IMR-90 (cell line): ENCODE measurements around the gene PRRC2B.

Source experiments
- CHD1 ChIP-seq: IDR thresholded peaks from 2 replicates; pipeline ENCODE4 v1.6.1; 2012; ENCODE audit warnings: low read depth, low read length, improper control_type of control experiment
- MAZ ChIP-seq: IDR thresholded peaks from 2 replicates; pipeline ENCODE4 v1.6.1; 2012; ENCODE audit warnings: low read depth, mild to moderate bottlenecking, low read length, improper control_type of control experiment, moderate library complexity, borderline replicate concordance
- POLR2A ChIP-seq: IDR thresholded peaks from 2 replicates; pipeline ENCODE4 v1.6.1; 2012; ENCODE audit warnings: mild to moderate bottlenecking, low read depth, low read length
- TF ChIP-seq, protein P1 (sequence below): conservative IDR thresholded peaks from 2 replicates; pipeline ENCODE4 v1.5.1; 2012; ENCODE audit warnings: mild to moderate bottlenecking, low read depth, low read length, improper control_type of control experiment

DNA sequence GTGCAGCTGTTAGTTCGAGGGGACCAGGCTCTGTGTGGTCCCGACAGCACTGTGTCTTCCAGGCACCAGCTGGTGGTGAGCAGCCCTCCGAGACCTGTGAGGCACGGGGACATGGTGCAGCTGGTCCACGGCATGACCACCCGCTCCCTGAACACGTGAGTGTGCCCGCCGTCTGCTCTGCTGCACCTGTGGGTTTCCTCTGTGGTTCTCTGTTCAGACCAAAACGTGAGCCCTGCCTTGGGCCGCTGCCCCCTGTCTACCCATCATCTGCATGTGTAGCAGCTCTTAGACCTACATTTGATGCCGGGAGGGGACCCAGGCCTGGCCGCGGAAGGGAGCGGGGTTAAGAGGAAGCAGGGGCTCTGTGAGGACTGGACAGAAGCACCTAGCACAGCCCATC, 119.3 kb downstream of the PRRC2B start:
- TF ChIP-seq MAZ: no peak
- TF ChIP-seq, protein P1, sequence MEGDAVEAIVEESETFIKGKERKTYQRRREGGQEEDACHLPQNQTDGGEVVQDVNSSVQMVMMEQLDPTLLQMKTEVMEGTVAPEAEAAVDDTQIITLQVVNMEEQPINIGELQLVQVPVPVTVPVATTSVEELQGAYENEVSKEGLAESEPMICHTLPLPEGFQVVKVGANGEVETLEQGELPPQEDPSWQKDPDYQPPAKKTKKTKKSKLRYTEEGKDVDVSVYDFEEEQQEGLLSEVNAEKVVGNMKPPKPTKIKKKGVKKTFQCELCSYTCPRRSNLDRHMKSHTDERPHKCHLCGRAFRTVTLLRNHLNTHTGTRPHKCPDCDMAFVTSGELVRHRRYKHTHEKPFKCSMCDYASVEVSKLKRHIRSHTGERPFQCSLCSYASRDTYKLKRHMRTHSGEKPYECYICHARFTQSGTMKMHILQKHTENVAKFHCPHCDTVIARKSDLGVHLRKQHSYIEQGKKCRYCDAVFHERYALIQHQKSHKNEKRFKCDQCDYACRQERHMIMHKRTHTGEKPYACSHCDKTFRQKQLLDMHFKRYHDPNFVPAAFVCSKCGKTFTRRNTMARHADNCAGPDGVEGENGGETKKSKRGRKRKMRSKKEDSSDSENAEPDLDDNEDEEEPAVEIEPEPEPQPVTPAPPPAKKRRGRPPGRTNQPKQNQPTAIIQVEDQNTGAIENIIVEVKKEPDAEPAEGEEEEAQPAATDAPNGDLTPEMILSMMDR: no peak
- TF ChIP-seq CHD1: no peak
- no peak for TF ChIP-seq POLR2A
